Mesodermal cell (in vitro differentiated cells): ENCODE measurements around the gene GNPTAB.

Source experiments
- H3K27ac ChIP-seq: 2 replicates; pipeline ENCODE4 v1.7.0; 2013; ENCODE audit warnings: mild to moderate bottlenecking, low read depth, low read length, moderate library complexity; ENCODE audit not compliant: severe bottlenecking
- H3K36me3 ChIP-seq: 2 replicates; pipeline ENCODE4 v1.7.1; 2013; ENCODE audit warnings: mild to moderate bottlenecking, low read length, moderate library complexity; ENCODE audit not compliant: control insufficient read depth, insufficient read depth
- H3K4me1 ChIP-seq: one replicate; pipeline ENCODE4 v1.7.1; 2013; ENCODE audit warnings: mild to moderate bottlenecking, low read length; ENCODE audit not compliant: insufficient read depth, control insufficient read depth, poor library complexity, severe bottlenecking
- H3K4me3 ChIP-seq: 2 replicates; pipeline ENCODE4 v1.7.0; 2013; ENCODE audit warnings: low read length, control low read depth, mild to moderate bottlenecking; ENCODE audit not compliant: insufficient read depth, poor library complexity, severe bottlenecking; ENCODE audit errors: extremely low read depth
- H3K9me3 ChIP-seq: 2 replicates; pipeline ENCODE4 v1.7.1; 2013; ENCODE audit warnings: mild to moderate bottlenecking, low read length, moderate library complexity; ENCODE audit not compliant: control insufficient read depth
- WGBS, 2 experiments: methylation state at CpG; one replicate each; pipeline ENCODE4 v1.1.5; 2013; ENCODE audit warnings: missing lambda C conversion rate in 2 of 2; ENCODE audit not compliant: insufficient coverage in 2 of 2; 5-methylcytosine and 5-hydroxymethylcytosine counted together

GNPTAB gene

GRCh38 chr12:101804409-101804808, 26.4 kb downstream of the GNPTAB start:
- no peaks in the 10 kb centered on the region for H3K36me3 ChIP-seq
- no peaks in the 10 kb centered on the region for H3K9me3 ChIP-seq
- no peak overlapping the region for H3K4me3 ChIP-seq
- no peaks in the 10 kb centered on the region for H3K4me1 ChIP-seq
- no peak overlapping the region for H3K27ac ChIP-seq
- 86% methylated on average over 1 to 2 of the region's 3 CpGs for WGBS, 2 experiments

- no peaks in the 10 kb centered on the region for H3K4me1 ChIP-seq
- 90 to 100% methylated on average over 2 to 4 of the region's 5 CpGs for WGBS, 2 experiments
- no peak overlapping the region for H3K4me3 ChIP-seq
- no peaks in the 10 kb centered on the region for H3K9me3 ChIP-seq
- H3K27ac ChIP-seq: no peak overlapping the region
- no peaks in the 10 kb centered on the region for H3K36me3 ChIP-seq
Measured at GRCh38 chr12:101803978-101804377, 26.8 kb downstream of the GNPTAB start.

- 100% methylated on average over 1 of the region's 2 CpGs for WGBS, 2 experiments
- H3K27ac ChIP-seq: no peak overlapping the region
- no peaks in the 10 kb centered on the region for H3K4me1 ChIP-seq
- no peaks in the 10 kb centered on the region for H3K9me3 ChIP-seq
- H3K4me3 ChIP-seq: no peak overlapping the region
- H3K36me3 ChIP-seq: no peaks in the 10 kb centered on the region
Measured at GRCh38 chr12:101802486-101802885, 28.3 kb downstream of the GNPTAB start.

- Histone ChIP-seq H3K4me3 (no peak overlapping the region), H3K9me3 (no peaks in the 10 kb centered on the region), H3K27ac (no peak overlapping the region), H3K36me3 (no peaks in the 10 kb centered on the region), H3K4me1 (no peaks in the 10 kb centered on the region)
- 86 to 100% methylated on average over 1 to 2 of the region's 3 CpGs for WGBS, 2 experiments
Measured at GRCh38 chr12:101799774-101800173, 31.0 kb downstream of the GNPTAB start.

- Histone ChIP-seq H3K4me3 (no peak overlapping the region), H3K9me3 (no peaks in the 10 kb centered on the region), H3K27ac (no peak overlapping the region), H3K4me1 (no peaks in the 10 kb centered on the region), H3K36me3 (no peaks in the 10 kb centered on the region)
- 100% methylated on average over 2 to 3 of the region's 4 CpGs for WGBS, 2 experiments
Measured at GRCh38 chr12:101795786-101796185, 35.0 kb downstream of the GNPTAB start.

GRCh38 chr12:101795013-101795412, 35.7 kb downstream of the GNPTAB start:
- no peaks in the 10 kb centered on the region for H3K36me3 ChIP-seq
- no peaks in the 10 kb centered on the region for H3K4me1 ChIP-seq
- no peaks in the 10 kb centered on the region for H3K9me3 ChIP-seq
- 100% methylated on average over 1 of the region's 1 CpG; no CpG with 5 or more reads in 1 of the 2 experiments for WGBS, 2 experiments
- H3K4me3 ChIP-seq: no peak overlapping the region
- H3K27ac ChIP-seq: no peak overlapping the region

GRCh38 chr12:101794574-101794973, 36.2 kb downstream of the GNPTAB start:
- H3K4me1 ChIP-seq: no peaks in the 10 kb centered on the region
- no peak overlapping the region for H3K4me3 ChIP-seq
- WGBS, 2 experiments: 90% methylated on average over 2 of the region's 2 CpGs; no CpG with 5 or more reads in 1 of the 2 experiments
- H3K36me3 ChIP-seq: no peaks in the 10 kb centered on the region
- no peak overlapping the region for H3K27ac ChIP-seq
- H3K9me3 ChIP-seq: no peaks in the 10 kb centered on the region

- no peaks in the 10 kb centered on the region for H3K36me3 ChIP-seq
- H3K4me3 ChIP-seq: no peak overlapping the region
- 100% methylated on average over 1 of the region's 1 CpG; no CpG with 5 or more reads in 1 of the 2 experiments for WGBS, 2 experiments
- no peaks in the 10 kb centered on the region for H3K4me1 ChIP-seq
- no peaks in the 10 kb centered on the region for H3K9me3 ChIP-seq
- H3K27ac ChIP-seq: no peak overlapping the region
Measured at GRCh38 chr12:101793401-101793800, 37.4 kb downstream of the GNPTAB start.

- no peak overlapping the region for H3K27ac ChIP-seq
- WGBS, 2 experiments: 94 to 96% methylated on average over 5 of the region's 6 CpGs
- H3K36me3 ChIP-seq: no peaks in the 10 kb centered on the region
- H3K4me1 ChIP-seq: no peaks in the 10 kb centered on the region
- H3K9me3 ChIP-seq: no peaks in the 10 kb centered on the region
- H3K4me3 ChIP-seq: no peak overlapping the region
Measured at GRCh38 chr12:101792046-101792931, 38.5 kb downstream of the GNPTAB start.

- no peaks in the 10 kb centered on the region for H3K36me3 ChIP-seq
- H3K27ac ChIP-seq: no peak overlapping the region
- no peaks in the 10 kb centered on the region for H3K9me3 ChIP-seq
- no peaks in the 10 kb centered on the region for H3K4me1 ChIP-seq
- no peak overlapping the region for H3K4me3 ChIP-seq
- 89% methylated on average over 2 of the region's 4 CpGs; no CpG with 5 or more reads in 1 of the 2 experiments for WGBS, 2 experiments
Measured at GRCh38 chr12:101789171-101789570, 41.6 kb downstream of the GNPTAB start.

- Histone ChIP-seq H3K9me3 (no peaks in the 10 kb centered on the region), H3K4me1 (no peaks in the 10 kb centered on the region), H3K36me3 (no peaks in the 10 kb centered on the region), H3K4me3 (no peak overlapping the region), H3K27ac (no peak overlapping the region)
- no CpG with 5 or more reads among the region's 1 CpG for WGBS, 2 experiments
Measured at GRCh38 chr12:101785671-101786070, 45.1 kb downstream of the GNPTAB start.
